ENCODE results near the gene KMT2C.

DNA sequence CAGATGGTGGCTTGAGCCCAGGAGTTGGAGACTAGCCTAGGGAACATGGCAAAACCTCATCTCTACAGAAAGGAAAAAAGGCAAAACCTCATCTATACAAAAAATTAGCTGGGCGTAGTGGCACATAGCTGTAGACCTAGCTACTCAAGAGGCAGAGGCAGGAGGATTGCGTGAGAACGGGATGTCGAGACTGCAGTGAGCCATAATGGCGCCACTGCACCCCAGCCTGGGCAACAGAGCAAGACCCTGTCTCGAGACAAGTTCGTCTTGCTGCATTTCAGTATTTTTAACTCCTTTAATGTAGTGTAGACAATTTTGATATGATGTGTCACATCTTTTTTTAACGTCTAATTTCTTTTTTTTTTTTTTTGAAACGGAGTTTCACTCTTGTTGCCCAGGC is 31.4 kb upstream of the KMT2C start:
- TF ChIP-seq, protein P1, sequence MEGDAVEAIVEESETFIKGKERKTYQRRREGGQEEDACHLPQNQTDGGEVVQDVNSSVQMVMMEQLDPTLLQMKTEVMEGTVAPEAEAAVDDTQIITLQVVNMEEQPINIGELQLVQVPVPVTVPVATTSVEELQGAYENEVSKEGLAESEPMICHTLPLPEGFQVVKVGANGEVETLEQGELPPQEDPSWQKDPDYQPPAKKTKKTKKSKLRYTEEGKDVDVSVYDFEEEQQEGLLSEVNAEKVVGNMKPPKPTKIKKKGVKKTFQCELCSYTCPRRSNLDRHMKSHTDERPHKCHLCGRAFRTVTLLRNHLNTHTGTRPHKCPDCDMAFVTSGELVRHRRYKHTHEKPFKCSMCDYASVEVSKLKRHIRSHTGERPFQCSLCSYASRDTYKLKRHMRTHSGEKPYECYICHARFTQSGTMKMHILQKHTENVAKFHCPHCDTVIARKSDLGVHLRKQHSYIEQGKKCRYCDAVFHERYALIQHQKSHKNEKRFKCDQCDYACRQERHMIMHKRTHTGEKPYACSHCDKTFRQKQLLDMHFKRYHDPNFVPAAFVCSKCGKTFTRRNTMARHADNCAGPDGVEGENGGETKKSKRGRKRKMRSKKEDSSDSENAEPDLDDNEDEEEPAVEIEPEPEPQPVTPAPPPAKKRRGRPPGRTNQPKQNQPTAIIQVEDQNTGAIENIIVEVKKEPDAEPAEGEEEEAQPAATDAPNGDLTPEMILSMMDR (IDR thresholded peaks at IDR 0.05; ENCODE audit: low read length) = no peak
- TF ChIP-seq EZH2 (optimal IDR thresholded peaks at IDR 0.05; ENCODE audit: low read depth, low read length) = no peak
